ENCODE data around the gene ELAPOR1. TPM values are rescaled to one million over a fixed set of nuclear protein-coding genes. Genes with fewer than 3 reads are reported as not detected.

The ELAPOR1 gene
- total RNA-seq, 1 donor from 2014 or later, result 27.4 TPM

DNA sequence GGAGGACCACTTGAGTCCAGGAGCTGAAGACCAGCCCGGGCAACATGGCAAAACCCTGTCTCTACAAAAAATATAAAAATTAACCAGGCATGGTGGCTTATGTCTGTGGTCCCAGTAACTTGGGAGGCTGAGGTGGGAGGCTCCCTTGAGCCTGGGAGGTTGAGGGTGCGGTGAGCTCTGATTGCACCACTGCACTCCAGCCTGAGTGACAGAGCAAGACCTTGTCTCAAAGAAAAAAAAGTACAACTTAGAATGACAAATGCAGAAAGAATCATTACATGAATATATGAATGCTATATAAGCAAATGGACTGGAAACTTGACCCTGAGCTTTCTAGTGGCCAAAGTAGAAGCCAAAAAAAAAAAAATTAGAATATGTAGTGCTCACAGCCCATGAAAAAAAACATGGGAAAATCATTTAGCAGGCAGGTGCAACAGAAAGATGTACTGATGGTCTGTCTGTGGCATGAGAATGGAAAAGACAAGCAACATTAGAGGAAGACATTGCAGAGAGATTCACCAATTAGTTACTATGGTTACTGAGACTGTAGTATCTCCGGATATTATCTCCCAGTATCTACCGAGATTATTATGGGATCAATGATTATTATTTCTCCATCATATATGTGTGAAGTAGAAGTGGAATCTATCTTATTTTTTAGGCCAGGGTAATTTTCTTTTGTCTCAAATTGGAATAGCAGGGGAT is 19.2 kb downstream of the ELAPOR1 start:
- Mint-ChIP-seq H3K36me3 (no peaks in the 10 kb centered on the region), H3K27ac (no peak overlapping the region), H3K9me3 (no peaks in the 10 kb centered on the region), H3K4me3 (no peak overlapping the region), H3K4me1 (ENCODE audit: unreplicated experiment) (peaks cover 5% of the 10 kb centered on the region), H3K27me3 (no peaks in the 10 kb centered on the region)
- TF ChIP-seq CTCF (conservative IDR thresholded peaks at IDR 0.05), result no peak
- no peak for DNase-seq (ENCODE audit: extremely low spot score, unreplicated experiment)

GRCh38 chr1:109133815-109134214 is 19.9 kb downstream of the ELAPOR1 start:
- no peaks in the 10 kb centered on the region for H3K27me3 Mint-ChIP-seq
- H3K9me3 Mint-ChIP-seq, result no peaks in the 10 kb centered on the region
- H3K4me1 Mint-ChIP-seq (ENCODE audit: unreplicated experiment), result peaks cover 9% of the 10 kb centered on the region
- peak overlapping the region; percentile 68 for H3K27ac Mint-ChIP-seq
- no peak for DNase-seq (ENCODE audit: extremely low spot score, unreplicated experiment)
- no peak for TF ChIP-seq CTCF (conservative IDR thresholded peaks at IDR 0.05)
- no peaks in the 10 kb centered on the region for H3K36me3 Mint-ChIP-seq
- no peak overlapping the region for H3K4me3 Mint-ChIP-seq

DNA sequence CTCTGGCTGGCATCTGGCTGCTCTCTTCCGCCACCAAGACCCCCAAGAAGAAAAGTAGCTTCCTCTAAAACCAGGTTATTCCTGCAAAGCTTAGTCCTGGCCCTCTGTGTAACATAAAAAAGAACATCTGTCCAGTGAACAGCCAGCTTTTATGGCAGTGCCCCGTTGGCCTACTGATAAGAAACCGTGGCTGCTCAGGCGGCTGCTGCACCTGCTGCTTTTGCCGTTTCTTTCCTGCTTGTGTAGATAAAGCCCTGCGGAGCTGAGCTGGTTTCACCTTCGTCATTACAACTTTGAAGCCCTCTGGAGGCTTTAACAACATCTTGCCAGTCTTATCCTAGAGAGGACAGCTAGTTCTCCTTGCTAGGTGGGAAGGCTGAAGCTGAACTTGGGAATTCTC is 20.5 kb downstream of the ELAPOR1 start:
- Mint-ChIP-seq H3K4me3 (peak overlapping the region; percentile 28), H3K27ac (peak overlapping the region; percentile 68), H3K27me3 (no peaks in the 10 kb centered on the region), H3K4me1 (ENCODE audit: unreplicated experiment) (peaks cover 9% of the 10 kb centered on the region), H3K9me3 (no peaks in the 10 kb centered on the region), H3K36me3 (no peaks in the 10 kb centered on the region)
- no peak for TF ChIP-seq CTCF (conservative IDR thresholded peaks at IDR 0.05)
- no peak for DNase-seq (ENCODE audit: extremely low spot score, unreplicated experiment)

GRCh38 chr1:109135940-109136339 is 22.0 kb downstream of the ELAPOR1 start:
- Mint-ChIP-seq H3K36me3 (no peaks in the 10 kb centered on the region), H3K4me3 (no peak overlapping the region), H3K27me3 (no peaks in the 10 kb centered on the region), H3K27ac (peak overlapping the region; percentile 31), H3K4me1 (ENCODE audit: unreplicated experiment) (peaks cover 9% of the 10 kb centered on the region), H3K9me3 (no peaks in the 10 kb centered on the region)
- TF ChIP-seq CTCF (conservative IDR thresholded peaks at IDR 0.05), result no peak
- no peak for DNase-seq (ENCODE audit: extremely low spot score, unreplicated experiment)

DNA sequence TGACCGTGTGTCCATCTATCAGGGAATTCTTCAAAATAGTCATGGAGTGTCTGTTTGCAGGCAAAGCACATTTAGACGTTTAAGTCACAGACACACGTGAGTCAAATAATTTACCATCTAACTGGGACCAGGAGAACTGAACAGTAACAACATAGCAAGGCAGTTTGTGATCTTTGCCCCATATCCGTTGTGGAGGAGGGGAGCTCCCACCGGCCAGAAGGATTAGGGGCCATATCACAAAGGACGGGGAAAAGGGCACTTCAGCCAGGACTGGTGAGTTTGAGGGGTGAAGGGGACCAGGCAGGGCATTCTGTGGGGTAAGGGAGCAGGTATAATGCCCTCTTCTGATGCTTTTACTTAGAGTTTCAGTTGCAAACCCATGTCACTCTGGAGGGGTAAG is 22.9 kb downstream of the ELAPOR1 start:
- Mint-ChIP-seq H3K27ac (no peak overlapping the region), H3K4me1 (ENCODE audit: unreplicated experiment) (peaks cover 9% of the 10 kb centered on the region), H3K36me3 (no peaks in the 10 kb centered on the region), H3K4me3 (no peak overlapping the region), H3K9me3 (no peaks in the 10 kb centered on the region), H3K27me3 (no peaks in the 10 kb centered on the region)
- no peak for TF ChIP-seq CTCF (conservative IDR thresholded peaks at IDR 0.05)
- DNase-seq (ENCODE audit: extremely low spot score, unreplicated experiment), result no peak

All from type B pancreatic cell (in vitro differentiated cells).